CD4-positive, alpha-beta T cell treated with Interleukin-1 beta for 1 hour (primary cell): Measurements from ENCODE around the gene NMRK1.

ENCODE experiments used
- DNase-seq, 2 donors: peaks; one replicate each; pipeline ENCODE4 v3.0.0-alpha.2; 2020 to 2022

NMRK1 gene

DNA sequence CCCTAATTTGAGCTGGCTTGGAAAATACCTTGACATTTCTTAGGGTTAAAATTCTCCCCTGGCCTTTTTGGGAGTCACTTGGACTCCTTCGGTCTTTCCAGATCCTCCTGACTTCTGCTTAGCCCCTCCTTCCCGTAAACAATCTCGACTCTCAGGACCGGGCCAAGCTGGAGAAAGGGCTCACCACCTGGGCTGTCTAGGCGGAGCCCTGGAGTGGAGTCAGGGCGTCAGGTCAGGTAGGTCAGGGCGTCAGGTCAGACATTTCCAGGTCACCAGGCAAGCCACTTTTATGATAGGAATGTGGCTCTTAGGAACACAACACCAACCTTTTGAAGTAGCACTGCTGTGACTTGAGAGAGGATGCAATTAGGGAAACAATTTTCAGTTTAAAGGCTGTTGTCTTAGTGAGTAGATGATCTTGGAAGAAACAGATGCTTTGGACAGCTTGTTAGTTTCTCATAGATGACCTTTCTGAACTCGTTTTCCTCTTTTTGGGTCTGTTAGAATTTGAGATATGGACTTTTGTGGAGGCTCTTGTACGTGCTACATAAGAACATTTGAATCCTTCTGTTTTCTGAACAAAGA is 13.1 kb upstream of the NMRK1 start:
- DNase-seq: no peak

- DNase-seq: no peak
Measured at GRCh38 chr9:75096796-75097195, 8.8 kb upstream of the NMRK1 start.

DNA sequence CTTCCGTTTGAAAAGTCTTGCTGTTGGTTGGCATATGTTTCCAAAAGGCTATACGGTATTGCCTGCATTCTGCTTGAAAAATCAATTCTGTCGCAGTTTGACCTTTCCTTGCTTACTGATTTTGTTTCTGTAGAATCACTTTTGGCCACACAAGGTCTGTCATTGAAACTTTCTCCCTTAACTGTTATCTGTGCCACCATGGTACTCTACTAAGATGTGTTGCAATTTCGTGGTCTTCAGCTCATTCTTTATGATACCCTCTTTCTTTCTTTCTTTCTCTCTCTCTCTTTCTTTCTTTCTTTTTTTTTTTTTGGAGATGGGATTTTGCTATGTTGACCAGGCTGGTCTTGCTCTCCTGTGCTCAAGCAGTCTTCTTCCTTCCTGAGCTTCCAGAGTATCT is 4.8 kb upstream of the NMRK1 start:
- DNase-seq: no peak

DNA sequence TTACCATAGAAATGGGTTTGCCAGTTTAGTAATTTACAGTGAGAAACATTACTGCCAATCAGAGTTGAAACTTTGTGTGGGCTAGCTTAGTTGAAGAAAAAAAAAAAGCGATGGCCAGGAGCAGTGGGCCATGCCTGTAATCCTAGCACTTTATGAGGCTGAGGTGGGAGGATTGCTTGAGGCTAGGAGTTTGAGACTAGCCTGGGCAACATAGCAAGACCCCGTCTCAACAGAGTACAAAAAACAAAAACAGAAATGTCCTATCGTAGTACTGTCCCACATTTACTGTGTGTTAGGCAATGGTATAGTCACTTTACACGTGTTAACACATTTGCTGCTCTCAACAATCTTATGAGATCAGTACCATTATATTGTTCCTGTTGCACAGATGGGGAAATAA is 2.6 kb upstream of the NMRK1 start:
- DNase-seq: no peak

- no peak for DNase-seq
Measured at GRCh38 chr9:75089373-75089766, 1.4 kb upstream of the NMRK1 start.

- peak in 1 of 2 donors; percentile 59 for DNase-seq
Measured at GRCh38 chr9:75088646-75089372, 854 bp upstream of the NMRK1 start.

- DNase-seq: peak; percentile 31 to 56
Measured at GRCh38 chr9:75087289-75087823, 599 bp downstream of the NMRK1 start.

DNA sequence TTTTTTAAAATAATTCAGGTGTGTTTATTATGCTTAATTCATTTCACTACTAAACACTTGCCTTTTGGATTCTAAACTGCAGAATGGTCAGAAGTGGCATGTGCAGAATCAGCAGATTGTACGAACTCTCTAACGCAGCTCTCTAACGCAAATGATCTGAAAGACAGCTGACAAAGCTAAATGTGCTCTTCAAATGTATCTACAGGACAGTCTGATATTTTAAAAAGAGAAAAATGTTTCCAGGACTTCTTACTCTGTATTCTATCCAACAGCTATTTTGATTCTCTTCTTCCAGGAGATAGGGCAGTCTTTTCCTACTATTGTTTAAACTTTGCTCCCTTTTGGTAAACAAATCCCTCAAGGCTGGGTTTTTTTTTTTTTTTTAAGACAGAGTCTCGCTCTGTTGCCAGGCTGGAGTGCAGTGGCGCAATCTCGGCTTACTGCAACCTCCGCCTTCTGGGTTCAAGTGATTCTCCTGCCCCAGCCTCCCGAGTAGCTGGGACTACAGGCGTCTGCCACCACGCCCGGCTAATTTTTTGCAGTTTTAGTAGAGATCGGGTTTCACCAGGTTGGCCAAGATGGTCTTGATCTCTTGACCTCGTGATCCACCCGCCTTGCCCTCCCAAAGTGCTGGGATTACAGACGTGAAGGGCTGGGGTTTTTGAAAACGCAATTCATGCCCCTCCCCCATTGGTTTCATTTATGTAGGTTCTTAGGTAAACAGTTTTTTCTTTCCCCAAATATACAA is 1.2 kb downstream of the NMRK1 start:
- no peak for DNase-seq

GRCh38 chr9:75085640-75086039 is 2.3 kb downstream of the NMRK1 start:
- no peak for DNase-seq

DNA sequence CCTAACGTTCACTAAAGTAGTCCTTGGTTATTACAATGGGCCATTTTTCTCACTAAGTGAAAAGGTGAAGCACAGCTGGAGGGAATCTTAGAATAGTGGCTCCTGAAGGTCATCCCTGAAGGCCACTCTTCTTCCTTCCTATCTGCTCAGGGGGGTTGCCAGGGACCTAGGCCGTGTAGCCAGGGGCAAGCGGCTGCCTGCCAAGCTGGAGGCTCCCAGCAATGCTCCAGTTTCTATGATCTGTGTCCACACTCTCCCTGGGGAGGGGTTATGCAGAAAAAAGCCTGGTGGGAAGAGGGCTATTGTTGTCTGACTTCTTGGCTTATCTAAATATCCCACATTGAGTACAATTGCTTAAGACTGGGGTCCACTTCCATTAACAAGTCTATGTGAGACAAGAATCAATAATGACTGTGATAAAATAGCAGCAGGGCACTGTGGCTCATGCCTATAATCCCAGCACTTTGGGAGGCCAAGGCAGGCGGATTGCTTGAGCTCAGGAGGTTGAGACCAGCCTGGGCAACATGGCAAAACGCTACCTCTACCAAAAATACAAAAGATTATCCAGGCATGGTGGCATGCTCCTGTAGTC is 3.8 kb downstream of the NMRK1 start:
- DNase-seq: no peak

DNA sequence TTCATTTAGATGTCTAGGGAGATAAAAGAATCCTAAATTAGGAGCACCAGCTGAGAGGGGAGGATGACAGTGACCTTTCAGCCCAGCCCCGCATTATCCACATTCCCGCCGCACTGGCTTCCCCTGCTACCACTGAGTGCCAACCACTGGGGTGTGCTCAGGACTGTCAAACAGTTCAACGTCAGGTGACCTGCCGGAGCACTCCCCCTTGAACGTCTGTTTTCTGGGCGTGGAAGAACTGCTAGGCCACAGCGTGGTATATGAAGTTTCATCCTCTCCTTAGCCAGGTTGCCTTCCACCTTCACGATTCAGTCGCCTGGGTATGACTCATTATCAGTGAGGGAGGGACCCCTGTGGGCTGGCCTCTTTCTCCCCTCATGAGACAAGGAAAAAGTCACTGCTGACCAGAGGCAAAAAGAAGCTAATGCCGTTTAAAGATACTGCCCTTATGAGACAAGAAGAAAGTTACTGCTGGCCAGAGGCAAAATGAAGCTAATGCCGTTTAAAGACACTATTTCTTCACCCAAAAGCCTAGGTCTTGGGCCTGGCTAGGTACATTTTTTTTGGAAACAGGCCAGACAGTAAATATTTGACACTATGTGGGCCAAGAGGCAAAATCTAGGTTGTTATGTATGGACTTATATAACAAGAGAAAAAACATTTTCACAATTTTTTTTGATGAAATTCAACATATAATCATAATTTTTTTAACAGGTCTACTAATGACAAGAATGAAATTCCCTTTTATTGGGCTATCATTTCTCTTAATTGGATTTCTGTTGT is 4.6 kb downstream of the NMRK1 start:
- DNase-seq: peak; percentile 39 to 55

GRCh38 chr9:75081632-75082031 is 6.3 kb downstream of the NMRK1 start:
- DNase-seq: no peak

GRCh38 chr9:75072895-75073294 is 15.1 kb downstream of the NMRK1 start:
- DNase-seq: no peak

- DNase-seq: peak; percentile 32 to 54
Measured at GRCh38 chr9:75071530-75072122, 16.3 kb downstream of the NMRK1 start.

GRCh38 chr9:75069171-75069570 is 18.8 kb downstream of the NMRK1 start:
- DNase-seq: no peak

- DNase-seq: no peak
Measured at GRCh38 chr9:75067894-75068293, 20.1 kb downstream of the NMRK1 start.

GRCh38 chr9:75065510-75065909 is 22.4 kb downstream of the NMRK1 start:
- no peak for DNase-seq

- DNase-seq: no peak
Measured at GRCh38 chr9:75064307-75065025, 23.5 kb downstream of the NMRK1 start.

DNA sequence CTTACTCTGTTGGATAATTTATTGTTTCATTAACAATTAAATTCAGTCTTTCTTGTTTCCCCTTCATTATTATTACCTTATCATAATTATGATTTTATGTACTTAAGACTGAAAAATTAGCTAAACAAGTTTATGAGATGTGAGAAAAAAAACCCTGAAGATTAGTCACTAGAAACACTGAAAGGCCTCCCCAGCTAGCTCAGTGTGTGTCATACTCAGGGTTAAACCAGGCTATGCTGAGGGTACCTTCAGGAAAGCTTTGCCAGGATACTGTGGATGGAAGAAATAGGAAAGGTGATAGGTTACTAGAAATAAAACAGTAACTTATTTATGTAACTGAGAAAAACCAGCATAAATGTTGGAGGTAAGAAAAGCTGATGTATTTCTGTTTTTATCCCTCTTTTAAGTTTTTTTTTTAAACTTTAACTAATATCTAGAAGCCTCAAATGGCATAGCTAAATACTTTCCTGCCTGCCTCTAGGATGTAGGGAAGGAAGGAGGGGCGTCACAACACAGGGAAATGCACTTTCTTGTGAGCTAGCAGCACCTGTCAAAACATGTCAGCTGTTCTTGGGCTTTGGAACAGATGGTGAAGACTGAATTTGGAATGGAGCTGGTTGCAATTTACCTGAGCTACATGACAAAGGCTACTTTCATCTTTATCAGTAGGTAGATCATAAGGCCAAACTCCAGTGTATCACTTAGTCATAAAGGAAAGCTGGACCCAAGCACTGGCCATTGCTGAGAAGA is 24.2 kb downstream of the NMRK1 start:
- DNase-seq: no peak

GRCh38 chr9:75061169-75061568 is 26.8 kb downstream of the NMRK1 start:
- no peak for DNase-seq
